SK-N-SH treated with all-trans-retinoic acid at 6 μM for 48 hours (cell line): ENCODE results near the gene TGFBR3.

Experiments
- ATAC-seq: fragments of 200-7000 bp; cut with Tn5 transposase; 3 replicates; pipeline ENCODE4 v1.9.1; 2020; ENCODE audit warnings: mild to moderate bottlenecking, moderate library complexity
- BACH2 ChIP-seq: fragments of 250-450 bp; sonication (Bioruptor Pico); IDR thresholded peaks from 2 replicates; pipeline ENCODE4 v1.9.0; 2021; ENCODE audit warnings: mild to moderate bottlenecking, borderline replicate concordance
- CSDC2 ChIP-seq: fragments of 250-450 bp; sonication (Bioruptor Pico); IDR thresholded peaks from 2 replicates; pipeline ENCODE4 v1.5.0; 2020; ENCODE audit warnings: mild to moderate bottlenecking, moderate library complexity
- CSRNP3 ChIP-seq: fragments of 250-450 bp; sonication (Bioruptor Pico); IDR thresholded peaks from 2 replicates; pipeline ENCODE4 v1.5.1; 2021; ENCODE audit warnings: mild to moderate bottlenecking, moderate library complexity
- ESRRG ChIP-seq: fragments of 250-450 bp; sonication (Bioruptor Pico); IDR thresholded peaks from 2 replicates; pipeline ENCODE4 v1.6.1; 2021; ENCODE audit warnings: mild to moderate bottlenecking
- GLIS3 ChIP-seq: fragments of 250-450 bp; sonication (Bioruptor Pico); IDR thresholded peaks from 2 replicates; pipeline ENCODE4 v1.5.0; 2020; ENCODE audit warnings: mild to moderate bottlenecking, moderate library complexity
- PATZ1 ChIP-seq: fragments of 250-450 bp; sonication (Bioruptor Pico); IDR thresholded peaks from 2 replicates; pipeline ENCODE4 v1.8.0; 2020; ENCODE audit warnings: mild to moderate bottlenecking, moderate library complexity, borderline replicate concordance
- POU6F1 ChIP-seq: fragments of 250-450 bp; sonication (Bioruptor Pico); IDR thresholded peaks from 2 replicates; pipeline ENCODE4 v1.8.0; 2021; ENCODE audit warnings: low read depth, mild to moderate bottlenecking, moderate library complexity, borderline replicate concordance
- PPARA ChIP-seq: fragments of 250-450 bp; sonication (Bioruptor Pico); IDR thresholded peaks from 2 replicates; pipeline ENCODE4 v1.5.0; 2020; ENCODE audit warnings: mild to moderate bottlenecking, borderline replicate concordance
- SNAI2 ChIP-seq: fragments of 250-450 bp; sonication (Bioruptor Pico); IDR thresholded peaks from 2 replicates; pipeline ENCODE4 v1.5.0; 2020; ENCODE audit warnings: mild to moderate bottlenecking, moderate library complexity
- TSHZ2 ChIP-seq: fragments of 250-450 bp; sonication (Bioruptor Pico); IDR thresholded peaks from 2 replicates; pipeline ENCODE4 v1.5.0; 2020; ENCODE audit warnings: mild to moderate bottlenecking, moderate library complexity
- ZC3H10 ChIP-seq: fragments of 250-450 bp; sonication (Bioruptor Pico); IDR thresholded peaks from 2 replicates; pipeline ENCODE4 v1.5.1; 2021; ENCODE audit warnings: mild to moderate bottlenecking, moderate library complexity
- ZFP3 ChIP-seq: fragments of 250-450 bp; sonication (Bioruptor Pico); IDR thresholded peaks from 2 replicates; pipeline ENCODE4 v1.5.0; 2020; ENCODE audit warnings: mild to moderate bottlenecking, moderate library complexity
- ZFP30 ChIP-seq: fragments of 450-650 bp; formaldehyde crosslinking; IDR thresholded peaks from 2 replicates; pipeline ENCODE4 v1.5.0; 2022; ENCODE audit warnings: mild to moderate bottlenecking, moderate library complexity
- ZNF565 ChIP-seq: fragments of 450-650 bp; formaldehyde crosslinking; conservative IDR thresholded peaks from 2 replicates; pipeline ENCODE4 v1.5.0; 2020; ENCODE audit warnings: low read depth, mild to moderate bottlenecking, moderate library complexity
- ZNF70 ChIP-seq: fragments of 450-650 bp; formaldehyde crosslinking; IDR thresholded peaks from 2 replicates; pipeline ENCODE4 v1.5.0; 2020; ENCODE audit warnings: mild to moderate bottlenecking, moderate library complexity
- ZNF8 ChIP-seq: fragments of 450-650 bp; formaldehyde crosslinking; IDR thresholded peaks from 2 replicates; pipeline ENCODE4 v1.5.0; 2020; ENCODE audit warnings: mild to moderate bottlenecking, moderate library complexity

TGFBR3 gene

GRCh38 chr1:91770667-91771268 lies 115.2 kb downstream of the TGFBR3 start (continued):
- no peak for TF ChIP-seq PATZ1 (CRISPR knock-in tag)
- TF ChIP-seq, all 23 proteins: peak for 0

GRCh38 chr1:91769742-91770141 lies 116.2 kb downstream of the TGFBR3 start:
- TF ChIP-seq POU6F1 (CRISPR knock-in tag) (no peak), TSHZ2 (no peak), BACH2 (CRISPR knock-in tag) (no peak), ZC3H10 (CRISPR knock-in tag) (no peak), ZFP3 (CRISPR knock-in tag) (no peak), ZNF8 (CRISPR knock-in tag) (no peak)
- ATAC-seq, result no peak

GRCh38 chr1:91768786-91769725 lies 116.9 kb downstream of the TGFBR3 start:
- no peak for TF ChIP-seq ZNF70 (CRISPR knock-in tag)
- ATAC-seq, result no peak

- ATAC-seq, result no peak
- no peak for TF ChIP-seq ZNF70 (CRISPR knock-in tag)
- no peak for TF ChIP-seq BACH2 (CRISPR knock-in tag)
- no peak for TF ChIP-seq POU6F1 (CRISPR knock-in tag)
- TF ChIP-seq SNAI2, result no peak
- TF ChIP-seq PPARA, result no peak
- no peak for TF ChIP-seq PATZ1 (CRISPR knock-in tag)
- TF ChIP-seq ZFP30 (CRISPR knock-in tag), result no peak
- no peak for TF ChIP-seq ZFP3 (CRISPR knock-in tag)
- no peak for TF ChIP-seq CSDC2 (CRISPR knock-in tag)
- no peak for TF ChIP-seq ZC3H10 (CRISPR knock-in tag)
- TF ChIP-seq CSRNP3 (CRISPR knock-in tag), result no peak
- TF ChIP-seq ZNF565 (CRISPR knock-in tag), result no peak
- TF ChIP-seq GLIS3 (CRISPR knock-in tag), result no peak
- no peak for TF ChIP-seq ESRRG
These were observed 117.8 kb downstream of the TGFBR3 start for GRCh38 chr1:91768120-91768519.
